Measurements from ENCODE around the gene KRTAP23-1. TPM values are rescaled to one million over a fixed set of nuclear protein-coding genes. Genes with fewer than 3 reads are reported as not detected.

Gene KRTAP23-1
- total and polyA plus RNA-seq, 10 of the 15 experiments (the other 5 are each of a cell fraction or from before 2014, with no cell fraction given), result not detected

- Histone ChIP-seq H2AFZ (ENCODE audit: control insufficient read depth, low read depth, low read length) (no peak overlapping the region), H3K36me3 (ENCODE audit: control insufficient read depth in 2 of 2, insufficient read depth in 2 of 2, low read length in 1 of 2) (no peaks in the 10 kb centered on the region), H3K27ac (ENCODE audit: control insufficient read depth, insufficient read depth) (no peak overlapping the region), H3K79me2 (ENCODE audit: control insufficient read depth, insufficient read depth, low read length) (no peaks in the 10 kb centered on the region), H3K9ac (ENCODE audit: control insufficient read depth, insufficient read depth, low read length) (no peak overlapping the region), H4K20me1 (ENCODE audit: control insufficient read depth, insufficient read depth) (no peaks in the 10 kb centered on the region), H3K4me2 (ENCODE audit: control insufficient read depth, insufficient read depth) (no peak overlapping the region), H3K4me1 (ENCODE audit: control insufficient read depth, insufficient read depth, low read length) (no peaks in the 10 kb centered on the region), H3K4me3 (no peak overlapping the region), H3K9me3 (replicated peaks; ENCODE audit: control insufficient read depth, insufficient read depth, low read length) (no peaks in the 10 kb centered on the region), H3K27me3 (replicated peaks in 1 of 2; ENCODE audit: control insufficient read depth in 2 of 2, insufficient read depth in 2 of 2, low read length in 1 of 2) (no peaks in the 10 kb centered on the region)
- BruUV-seq (replicated peaks), result no TSS peak
- CTCF ChIA-PET, result no interaction called here
- in situ Hi-C loops (cut with MboI) (no loop called here), intact Hi-C loops (cut with micrococcal nuclease; ENCODE audit: unreplicated experiment) (no loop called here)
- 0% methylated on average over 1 of the region's 1 CpG for WGBS (ENCODE audit: insufficient coverage, insufficient replicate concordance, low lambda C conversion rate, missing lambda C conversion rate)
- POLR2A ChIA-PET, result no interaction called here
- DNase-seq (ENCODE audit: low read depth, low spot score) (no peak), FAIRE-seq (no peak), ATAC-seq (no peak)
- no peak for TF ChIP-seq MXI1 (IDR thresholded peaks at IDR 0.05; ENCODE audit: low read depth, low read length)
- TF ChIP-seq, protein P1, sequence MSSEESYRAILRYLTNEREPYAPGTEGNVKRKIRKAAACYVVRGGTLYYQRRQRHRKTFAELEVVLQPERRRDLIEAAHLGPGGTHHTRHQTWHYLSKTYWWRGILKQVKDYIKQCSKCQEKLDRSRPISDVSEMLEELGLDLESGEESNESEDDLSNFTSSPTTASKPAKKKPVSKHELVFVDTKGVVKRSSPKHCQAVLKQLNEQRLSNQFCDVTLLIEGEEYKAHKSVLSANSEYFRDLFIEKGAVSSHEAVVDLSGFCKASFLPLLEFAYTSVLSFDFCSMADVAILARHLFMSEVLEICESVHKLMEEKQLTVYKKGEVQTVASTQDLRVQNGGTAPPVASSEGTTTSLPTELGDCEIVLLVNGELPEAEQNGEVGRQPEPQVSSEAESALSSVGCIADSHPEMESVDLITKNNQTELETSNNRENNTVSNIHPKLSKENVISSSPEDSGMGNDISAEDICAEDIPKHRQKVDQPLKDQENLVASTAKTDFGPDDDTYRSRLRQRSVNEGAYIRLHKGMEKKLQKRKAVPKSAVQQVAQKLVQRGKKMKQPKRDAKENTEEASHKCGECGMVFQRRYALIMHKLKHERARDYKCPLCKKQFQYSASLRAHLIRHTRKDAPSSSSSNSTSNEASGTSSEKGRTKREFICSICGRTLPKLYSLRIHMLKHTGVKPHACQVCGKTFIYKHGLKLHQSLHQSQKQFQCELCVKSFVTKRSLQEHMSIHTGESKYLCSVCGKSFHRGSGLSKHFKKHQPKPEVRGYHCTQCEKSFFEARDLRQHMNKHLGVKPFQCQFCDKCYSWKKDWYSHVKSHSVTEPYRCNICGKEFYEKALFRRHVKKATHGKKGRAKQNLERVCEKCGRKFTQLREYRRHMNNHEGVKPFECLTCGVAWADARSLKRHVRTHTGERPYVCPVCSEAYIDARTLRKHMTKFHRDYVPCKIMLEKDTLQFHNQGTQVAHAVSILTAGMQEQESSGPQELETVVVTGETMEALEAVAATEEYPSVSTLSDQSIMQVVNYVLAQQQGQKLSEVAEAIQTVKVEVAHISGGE (CRISPR knock-in tag; IDR thresholded peaks at IDR 0.05), result no peak
- no peak for TF ChIP-seq STAT1 (conservative IDR thresholded peaks at IDR 0.05)
- TF ChIP-seq EP300 (IDR thresholded peaks at IDR 0.05; ENCODE audit: borderline replicate concordance in 1 of 2, control insufficient read depth in 1 of 2, low read depth in 2 of 2, low read length in 2 of 2), result no peak
- TF ChIP-seq KAT2A (conservative IDR thresholded peaks at IDR 0.05; ENCODE audit: control insufficient read depth, low read depth, low read length), result no peak
- TF ChIP-seq ETV6 (conservative IDR thresholded peaks at IDR 0.05 in 1 of 2, IDR thresholded peaks at IDR 0.05 in 1 of 2; ENCODE audit: borderline replicate concordance in 1 of 2, low read depth in 1 of 2), result no peak
- no peak for TF ChIP-seq SP1 (IDR thresholded peaks at IDR 0.05; ENCODE audit: low read depth, low read length)
- TF ChIP-seq IKZF1 (conservative IDR thresholded peaks at IDR 0.05), result no peak
- no peak for TF ChIP-seq SUZ12 (IDR thresholded peaks at IDR 0.05; ENCODE audit: unreplicated experiment)
- TF ChIP-seq RELB (IDR thresholded peaks at IDR 0.05; ENCODE audit: low read depth), result no peak
- no peak for TF ChIP-seq EGR1 (IDR thresholded peaks at IDR 0.05; ENCODE audit: borderline replicate concordance in 1 of 2, low read depth in 2 of 2, low read length in 2 of 2)
- no peak for TF ChIP-seq SRF (IDR thresholded peaks at IDR 0.05; ENCODE audit: low read depth in 2 of 2, low read length in 2 of 2)
- TF ChIP-seq ZSCAN29 (IDR thresholded peaks at IDR 0.05), result no peak
- no peak for TF ChIP-seq SPI1 (IDR thresholded peaks at IDR 0.05; ENCODE audit: borderline replicate concordance, insufficient read depth, low read depth, low read length)
- TF ChIP-seq ATF7 (IDR thresholded peaks at IDR 0.05; ENCODE audit: low read depth), result no peak
- no peak for TF ChIP-seq DPF2 (IDR thresholded peaks at IDR 0.05)
- TF ChIP-seq, protein P2, sequence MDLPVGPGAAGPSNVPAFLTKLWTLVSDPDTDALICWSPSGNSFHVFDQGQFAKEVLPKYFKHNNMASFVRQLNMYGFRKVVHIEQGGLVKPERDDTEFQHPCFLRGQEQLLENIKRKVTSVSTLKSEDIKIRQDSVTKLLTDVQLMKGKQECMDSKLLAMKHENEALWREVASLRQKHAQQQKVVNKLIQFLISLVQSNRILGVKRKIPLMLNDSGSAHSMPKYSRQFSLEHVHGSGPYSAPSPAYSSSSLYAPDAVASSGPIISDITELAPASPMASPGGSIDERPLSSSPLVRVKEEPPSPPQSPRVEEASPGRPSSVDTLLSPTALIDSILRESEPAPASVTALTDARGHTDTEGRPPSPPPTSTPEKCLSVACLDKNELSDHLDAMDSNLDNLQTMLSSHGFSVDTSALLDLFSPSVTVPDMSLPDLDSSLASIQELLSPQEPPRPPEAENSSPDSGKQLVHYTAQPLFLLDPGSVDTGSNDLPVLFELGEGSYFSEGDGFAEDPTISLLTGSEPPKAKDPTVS (IDR thresholded peaks at IDR 0.05; ENCODE audit: low read depth, low read length), result no peak
- no peak for TF ChIP-seq WRNIP1 (IDR thresholded peaks at IDR 0.05; ENCODE audit: borderline replicate concordance, low read depth, low read length)
- SMC1A ChIA-PET (ENCODE audit: uncharacterized antibody, unreplicated experiment), result no interaction called here
- RAD21 ChIA-PET (ENCODE audit: unreplicated experiment), result no interaction called here
Measured at GRCh38 chr21:30382201-30382600, 33.8 kb upstream of the KRTAP23-1 start.
